Measurements from ENCODE around the gene PHLDB1. TPM values are rescaled to one million over a fixed set of nuclear protein-coding genes. Genes with fewer than 3 reads are reported as not detected.
"Not testable (repeated sequence)": the region's sequence is repeated elsewhere in the genome, so short reads cannot be mapped to it uniquely, and the experiment has no call there.

PHLDB1 gene
- total and polyA plus RNA-seq, 3 donors from 2014 or later = 51.1 to 102 (median 95.9) TPM

DNA sequence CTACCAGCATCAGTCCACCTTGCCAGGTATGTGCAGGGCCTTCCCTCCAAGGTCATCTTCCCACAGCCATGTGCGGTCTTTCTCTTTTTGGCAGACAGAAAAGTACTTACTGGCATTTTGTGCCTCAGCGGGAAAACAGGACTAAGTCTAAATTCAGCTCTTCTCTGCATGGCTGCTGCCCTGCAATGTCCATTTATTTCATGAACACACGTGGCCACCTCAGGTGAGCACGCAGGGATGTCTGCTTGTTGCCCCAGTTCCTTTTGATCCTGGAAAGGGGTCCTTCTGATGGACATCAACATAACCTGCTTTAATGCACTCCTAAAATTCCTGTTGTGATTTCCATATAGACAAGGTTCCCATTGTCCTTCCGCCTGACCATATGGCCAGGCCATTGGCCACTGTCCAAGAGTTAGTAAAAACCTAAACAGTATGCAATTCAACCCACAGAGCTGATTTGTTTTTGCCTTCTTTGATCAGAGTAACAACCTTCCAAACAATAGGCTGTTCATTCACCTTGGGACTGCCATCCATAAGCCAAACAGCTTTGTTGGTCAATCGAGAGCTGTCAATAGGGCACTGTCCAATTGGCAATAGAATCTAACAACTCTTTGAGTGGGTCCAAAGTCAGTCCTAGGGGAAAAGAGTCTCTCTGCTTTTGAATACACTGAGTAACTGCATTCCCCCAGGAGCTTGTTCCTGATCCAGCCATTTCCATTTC is 66.1 kb downstream of the PHLDB1 start:
- TF ChIP-seq, protein P1, sequence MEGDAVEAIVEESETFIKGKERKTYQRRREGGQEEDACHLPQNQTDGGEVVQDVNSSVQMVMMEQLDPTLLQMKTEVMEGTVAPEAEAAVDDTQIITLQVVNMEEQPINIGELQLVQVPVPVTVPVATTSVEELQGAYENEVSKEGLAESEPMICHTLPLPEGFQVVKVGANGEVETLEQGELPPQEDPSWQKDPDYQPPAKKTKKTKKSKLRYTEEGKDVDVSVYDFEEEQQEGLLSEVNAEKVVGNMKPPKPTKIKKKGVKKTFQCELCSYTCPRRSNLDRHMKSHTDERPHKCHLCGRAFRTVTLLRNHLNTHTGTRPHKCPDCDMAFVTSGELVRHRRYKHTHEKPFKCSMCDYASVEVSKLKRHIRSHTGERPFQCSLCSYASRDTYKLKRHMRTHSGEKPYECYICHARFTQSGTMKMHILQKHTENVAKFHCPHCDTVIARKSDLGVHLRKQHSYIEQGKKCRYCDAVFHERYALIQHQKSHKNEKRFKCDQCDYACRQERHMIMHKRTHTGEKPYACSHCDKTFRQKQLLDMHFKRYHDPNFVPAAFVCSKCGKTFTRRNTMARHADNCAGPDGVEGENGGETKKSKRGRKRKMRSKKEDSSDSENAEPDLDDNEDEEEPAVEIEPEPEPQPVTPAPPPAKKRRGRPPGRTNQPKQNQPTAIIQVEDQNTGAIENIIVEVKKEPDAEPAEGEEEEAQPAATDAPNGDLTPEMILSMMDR (IDR thresholded peaks at IDR 0.05) = no peak
- no peak for TF ChIP-seq POLR2A (IDR thresholded peaks at IDR 0.05)
- Histone ChIP-seq H3K4me3 (no peak overlapping the region), H3K4me1 (no peaks in the 10 kb centered on the region), H3K9me3 (no peaks in the 10 kb centered on the region), H3K27ac (no peak overlapping the region), H3K27me3 (no peaks in the 10 kb centered on the region), H3K36me3 (ENCODE audit: low read depth, missing control alignments) (no peaks in the 10 kb centered on the region)
- intact Hi-C loops (cut with DNase I; ENCODE audit: low total_unique reads) = no loop called here
- no peak for DNase-seq
- WGBS, 2 donors = 71 to 77% methylated on average over 6 of the region's 6 CpGs

DNA sequence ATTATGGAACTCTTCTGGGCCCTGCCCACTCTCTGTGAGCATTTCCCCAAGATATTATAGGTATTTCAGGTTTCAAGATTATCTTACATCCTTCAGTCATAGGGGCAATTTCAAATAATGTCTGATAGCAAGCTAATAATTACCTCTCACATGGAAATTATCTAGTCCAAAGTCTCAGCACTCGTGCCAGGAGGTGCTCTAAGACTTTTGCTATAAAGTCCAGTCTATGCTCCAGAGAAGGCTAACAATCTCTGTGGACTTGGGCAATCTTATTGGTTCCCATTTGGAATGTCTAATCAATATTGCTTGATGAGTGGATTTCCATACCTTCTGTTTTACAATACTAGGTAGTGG is 66.6 kb downstream of the PHLDB1 start:
- H3K9me3 ChIP-seq = no peaks in the 10 kb centered on the region
- TF ChIP-seq, protein P1 (IDR thresholded peaks at IDR 0.05) = no peak
- TF ChIP-seq POLR2A (IDR thresholded peaks at IDR 0.05) = no peak
- no peaks in the 10 kb centered on the region for H3K27me3 ChIP-seq
- intact Hi-C loops (cut with DNase I; ENCODE audit: low total_unique reads) = no loop called here
- no peak overlapping the region for H3K4me3 ChIP-seq
- WGBS, 2 donors = 75 to 88% methylated on average over 1 of the region's 1 CpG
- H3K4me1 ChIP-seq = no peaks in the 10 kb centered on the region
- H3K36me3 ChIP-seq (ENCODE audit: low read depth, missing control alignments) = no peaks in the 10 kb centered on the region
- H3K27ac ChIP-seq = no peak overlapping the region
- DNase-seq = no peak

DNA sequence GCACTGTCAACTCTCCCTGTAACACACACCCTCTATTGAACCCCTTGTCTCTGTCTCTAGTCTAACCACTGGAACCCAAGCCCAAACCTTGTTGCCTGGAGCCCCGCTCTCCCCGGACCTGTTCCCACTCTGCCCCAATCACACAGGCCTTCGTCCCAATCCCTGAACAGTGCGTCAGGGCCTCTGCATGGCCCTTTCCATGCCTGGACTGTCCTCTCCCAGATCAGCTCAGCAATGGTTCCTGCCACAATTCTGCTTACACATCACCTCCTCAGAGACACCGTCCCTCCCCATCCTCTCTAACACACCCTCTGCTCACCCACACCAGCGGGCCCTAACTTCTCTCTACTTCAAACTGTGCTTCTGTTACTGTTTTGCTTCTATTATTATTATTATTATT is 70.6 kb downstream of the PHLDB1 start:
- no peak overlapping the region for H3K4me3 ChIP-seq
- intact Hi-C loops (cut with DNase I; ENCODE audit: low total_unique reads) = no loop called here
- no peaks in the 10 kb centered on the region for H3K4me1 ChIP-seq
- no peak for TF ChIP-seq POLR2A (IDR thresholded peaks at IDR 0.05)
- TF ChIP-seq, protein P1 (IDR thresholded peaks at IDR 0.05) = no peak
- H3K27ac ChIP-seq = no peak overlapping the region
- no peaks in the 10 kb centered on the region for H3K27me3 ChIP-seq
- H3K36me3 ChIP-seq (ENCODE audit: low read depth, missing control alignments) = no peaks in the 10 kb centered on the region
- DNase-seq = no peak
- H3K9me3 ChIP-seq = no peaks in the 10 kb centered on the region
- 92 to 97% methylated on average over 6 of the region's 6 CpGs for WGBS, 2 donors

DNA sequence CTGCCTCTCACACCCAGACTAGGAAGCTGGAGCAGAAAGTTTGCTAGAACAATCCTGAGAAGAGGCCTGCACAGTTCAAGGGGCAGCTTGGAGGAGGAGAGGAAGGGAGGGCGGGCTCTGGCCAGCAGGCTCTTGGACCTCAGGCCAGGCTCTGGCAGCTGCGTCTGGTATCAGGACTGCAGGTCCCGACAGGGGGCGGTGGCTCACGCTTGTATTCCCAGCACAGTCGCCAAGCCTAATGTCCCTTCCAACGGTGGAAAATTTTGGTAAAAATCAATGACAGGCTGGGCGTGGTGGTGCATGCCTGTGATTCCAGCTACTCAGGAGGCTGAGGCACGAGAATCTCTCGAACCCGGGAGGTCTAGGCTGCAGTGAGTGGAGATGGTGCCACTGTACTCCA is 71.5 kb downstream of the PHLDB1 start:
- H3K4me1 ChIP-seq; H3K27me3 ChIP-seq; H3K36me3 ChIP-seq (ENCODE audit: low read depth, missing control alignments); H3K9me3 ChIP-seq; intact Hi-C loops (cut with DNase I; ENCODE audit: low total_unique reads); H3K4me3 ChIP-seq; H3K27ac ChIP-seq: not testable (repeated sequence)
- peak; percentile 61 for DNase-seq
- WGBS, 2 donors = 30 to 54% methylated on average over 11 of the region's 11 CpGs
- TF ChIP-seq, protein P1 (IDR thresholded peaks at IDR 0.05) = peak in 1 of 3 experiments; percentile 6

DNA sequence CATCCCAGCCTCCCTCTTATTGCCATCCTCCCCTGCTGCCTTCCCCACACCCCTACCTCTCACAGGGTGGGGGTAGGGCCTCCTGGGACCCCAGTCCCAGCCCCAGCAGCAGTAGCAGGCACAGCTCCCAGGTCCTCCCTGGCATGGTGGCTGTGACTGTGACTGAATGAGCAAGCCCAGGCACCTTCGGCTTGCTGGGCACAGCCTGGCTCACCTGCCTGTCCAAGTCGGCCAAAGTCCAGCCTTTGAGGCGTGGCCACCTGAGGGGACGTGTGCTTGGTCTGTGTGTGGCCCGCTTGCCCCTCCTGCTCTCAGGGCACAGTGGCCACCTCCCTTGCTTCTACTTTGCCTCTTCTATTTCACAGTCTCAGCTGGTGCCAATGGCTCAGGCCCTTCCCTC is 72.1 kb downstream of the PHLDB1 start, which contains the start of gene TREH:
Gene TREH, minus strand, starts transcription at position 168 of the 400 bp plus-strand sequence. Its CDS starts 23 bp downstream, at position 145.
- DNase-seq = no peak
- Histone ChIP-seq H3K27ac (no peak within 1 kb of the TSS), H3K36me3 (ENCODE audit: low read depth, missing control alignments) (no peaks in the 10 kb centered on the region), H3K4me1 (no peaks in the 10 kb centered on the region), H3K4me3 (no peak within 1 kb of the TSS), H3K27me3 (no peaks in the 10 kb centered on the region), H3K9me3 (no peaks in the 10 kb centered on the region)
- TF ChIP-seq, protein P1 (IDR thresholded peaks at IDR 0.05) = no peak
- TF ChIP-seq POLR2A (IDR thresholded peaks at IDR 0.05) = no peak
- intact Hi-C loops (cut with DNase I; ENCODE audit: low total_unique reads) = no loop called here
- 73 to 80% methylated on average over 4 to 5 of the region's 5 CpGs for WGBS, 2 donors
